GM19240 (cell line): ENCODE results near the gene MEPE.

ENCODE experiments used
- DNase-seq: peaks from one replicate; pipeline ENCODE4 v3.0.0; 2011; ENCODE audit warnings: low spot score; ENCODE audit not compliant: insufficient read length

MEPE gene

GRCh38 chr4:87832669-87833068 is at the start of gene MEPE:
MEPE (plus strand) TSS chr4:87832969; CDS start chr4:87834715, 1,746 bp downstream.
- no peak for DNase-seq

- DNase-seq: no peak
Observed at GRCh38 chr4:87783781-87784180, 49.0 kb upstream of the MEPE start.

- no peak for DNase-seq
Observed at GRCh38 chr4:87785731-87786509, 46.8 kb upstream of the MEPE start.

- DNase-seq: no peak
Observed at GRCh38 chr4:87799301-87800113, 33.3 kb upstream of the MEPE start, which contains the start of gene IBSP. IBSP (plus strand) TSS chr4:87799554; CDS start chr4:87802362, 2,808 bp downstream.

- DNase-seq: no peak
Observed at GRCh38 chr4:87802858-87803257, 29.9 kb upstream of the MEPE start.

GRCh38 chr4:87803421-87803820 is 29.3 kb upstream of the MEPE start:
- DNase-seq: no peak

GRCh38 chr4:87804871-87805270 is 27.9 kb upstream of the MEPE start:
- DNase-seq: no peak

- no peak for DNase-seq
Observed at GRCh38 chr4:87805971-87806370, 26.8 kb upstream of the MEPE start.

- DNase-seq: no peak
Observed at GRCh38 chr4:87806520-87806919, 26.2 kb upstream of the MEPE start.

GRCh38 chr4:87807402-87807801 is 25.4 kb upstream of the MEPE start:
- no peak for DNase-seq

GRCh38 chr4:87811977-87812376 is 20.8 kb upstream of the MEPE start:
- no peak for DNase-seq

GRCh38 chr4:87819281-87819919 is 13.4 kb upstream of the MEPE start:
- no peak for DNase-seq

GRCh38 chr4:87823200-87823599 is 9.6 kb upstream of the MEPE start:
- no peak for DNase-seq

GRCh38 chr4:87823724-87824123 is 9.0 kb upstream of the MEPE start:
- no peak for DNase-seq

GRCh38 chr4:87824352-87824751 is 8.4 kb upstream of the MEPE start:
- DNase-seq: no peak

- no peak for DNase-seq
Observed at GRCh38 chr4:87834401-87834800, 1.6 kb downstream of the MEPE start.

- no peak for DNase-seq
Observed at GRCh38 chr4:87835197-87835596, 2.4 kb downstream of the MEPE start.

- no peak for DNase-seq
Observed at GRCh38 chr4:87835743-87836142, 3.0 kb downstream of the MEPE start.

GRCh38 chr4:87838205-87838604 is 5.4 kb downstream of the MEPE start:
- DNase-seq: no peak

- DNase-seq: no peak
Observed at GRCh38 chr4:87838890-87839591, 6.3 kb downstream of the MEPE start.

- no peak for DNase-seq
Observed at GRCh38 chr4:87839592-87839946, 6.8 kb downstream of the MEPE start.

GRCh38 chr4:87840149-87840548 is 7.4 kb downstream of the MEPE start:
- no peak for DNase-seq
